Measurements from ENCODE around the gene AVPR1A.
A peak's percentile ranks its signal among the peaks of the same experiment; 100 is the strongest.

Gene AVPR1A

GRCh38 chr12:63093711-63094110 is 57.3 kb downstream of the AVPR1A start:
- DNase-seq = no peak

- peak; percentile 39 for DNase-seq
These were observed 57.9 kb downstream of the AVPR1A start for GRCh38 chr12:63093084-63093483.
